SK-N-SH (cell line): ENCODE measurements around the gene SACM1L. TPM values are rescaled to one million over a fixed set of nuclear protein-coding genes. Genes with fewer than 3 reads are reported as not detected.

Source experiments
- CTCF ChIA-PET: fragments of 300-600, 350-600 bp; formaldehyde crosslinking; extraction: SDS; loops from one replicate; lab custom pipeline; 2021; lab: Yijun Ruan, JAX
- POLR2A ChIA-PET: fragments of 350-600 bp; sonication (Branson Sonifier 250); formaldehyde crosslinking; extraction: SDS; loops from one replicate; lab custom pipeline; 2020; ENCODE audit warnings: antibody characterized with exemption, inconsistent platforms; lab: Yijun Ruan, JAX
- DNase-seq: peaks from one replicate; pipeline ENCODE4 v3.0.0; 2012
- H2AFZ ChIP-seq: fragments of 200-600 bp; sonication (generic); 2 replicates; pipeline ENCODE4 v1.8.1; 2016; ENCODE audit warnings: antibody characterized with exemption, mild to moderate bottlenecking, low read depth
- H3F3A ChIP-seq: fragments of 200-600 bp; sonication (generic); replicated peaks from 2 replicates; pipeline ENCODE3; 2016; ENCODE audit warnings: antibody characterized with exemption, mild to moderate bottlenecking; ENCODE audit not compliant: insufficient read depth
- H3K27ac ChIP-seq, 2 experiments: fragments of 200-500 bp in 1 of 2; fragments of 200-600 bp in 1 of 2; sonication (Bioruptor generic) in 1 of 2; sonication (generic), shearing (Covaris generic) in 1 of 2; 2 replicates each; pipeline versions ENCODE4 v1.5.1 to v1.6.1; 2014 to 2016; ENCODE audit warnings: low read depth in 2 of 2, inconsistent platforms in 1 of 2, low read length in 1 of 2, mild to moderate bottlenecking in 1 of 2, mixed read lengths in 1 of 2
- H3K27me3 ChIP-seq: fragments of 200-600 bp; sonication (generic), shearing (Covaris generic); 2 replicates; pipeline ENCODE4 v1.6.1; 2016; ENCODE audit warnings: mixed run types; ENCODE audit not compliant: insufficient read depth
- H3K36me3 ChIP-seq, 2 experiments: fragments of 200-500 bp in 1 of 2; fragments of 200-600 bp in 1 of 2; sonication (Bioruptor generic) in 1 of 2; sonication (generic) in 1 of 2; replicated peaks in 1 of 2; 2 replicates each; pipeline versions ENCODE3 to v1.5.1; 2014 to 2016; ENCODE audit warnings: low read length in 1 of 2, mild to moderate bottlenecking in 1 of 2; ENCODE audit not compliant: insufficient read depth in 2 of 2, control insufficient read depth in 1 of 2
- H3K4me1 ChIP-seq, 2 experiments: fragments of 200-500 bp in 1 of 2; fragments of 200-600 bp in 1 of 2; sonication (Bioruptor generic) in 1 of 2; sonication (generic), shearing (Covaris generic) in 1 of 2; 2 replicates each; pipeline versions ENCODE4 v1.5.1 to v1.6.1; 2014 to 2016; ENCODE audit warnings: low read depth in 1 of 2, low read length in 1 of 2, mixed run types in 1 of 2; ENCODE audit not compliant: insufficient read depth in 2 of 2, control insufficient read depth in 1 of 2
- H3K4me2 ChIP-seq: fragments of 200-600 bp; sonication (generic), shearing (Covaris generic); 2 replicates; pipeline ENCODE4 v1.6.1; 2017; ENCODE audit warnings: mixed run types
- H3K4me3 ChIP-seq, 2 experiments: fragments of 200-500 bp in 1 of 2; fragments of 200-600 bp in 1 of 2; sonication (Bioruptor generic) in 1 of 2; sonication (generic), shearing (Covaris generic) in 1 of 2; 2 replicates each; pipeline versions ENCODE4 v1.5.1 to v1.8.1; 2014 to 2016; ENCODE audit warnings: low read depth in 2 of 2, inconsistent platforms in 1 of 2, low read length in 1 of 2, mild to moderate bottlenecking in 1 of 2, mixed read lengths in 1 of 2, moderate library complexity in 1 of 2
- H3K79me2 ChIP-seq: fragments of 200-600 bp; sonication (generic); 2 replicates; pipeline ENCODE4 v1.8.1; 2017; ENCODE audit warnings: mild to moderate bottlenecking; ENCODE audit not compliant: insufficient read depth
- H3K9ac ChIP-seq: fragments of 200-600 bp; sonication (generic); 2 replicates; pipeline ENCODE4 v1.6.1; 2017; ENCODE audit warnings: mixed run types
- H3K9me2 ChIP-seq: fragments of 200-600 bp; sonication (generic); 2 replicates; pipeline ENCODE4 v1.6.1; 2017; ENCODE audit warnings: mixed run types
- H3K9me3 ChIP-seq: fragments of 200-600 bp; sonication (generic); 2 replicates; pipeline ENCODE4 v1.6.1; 2017; ENCODE audit warnings: mixed run types, mild to moderate bottlenecking, moderate library complexity
- H4K20me1 ChIP-seq: fragments of 200-600 bp; sonication (generic); 2 replicates; pipeline ENCODE4 v1.6.1; 2017; ENCODE audit warnings: mild to moderate bottlenecking, mixed run types; ENCODE audit not compliant: insufficient read depth
- FOXM1 ChIP-seq: IDR thresholded peaks from 2 replicates; pipeline ENCODE4 v1.4.0; 2012; ENCODE audit warnings: low read depth, mild to moderate bottlenecking
- GABPA ChIP-seq: IDR thresholded peaks from 2 replicates; pipeline ENCODE4 v1.4.0; 2012; ENCODE audit warnings: low read depth, mild to moderate bottlenecking
- MAX ChIP-seq: IDR thresholded peaks from 2 replicates; pipeline ENCODE4 v1.4.0; 2012; ENCODE audit warnings: low read depth
- MXI1 ChIP-seq: IDR thresholded peaks from 2 replicates; pipeline ENCODE4 v1.6.1; 2012; ENCODE audit warnings: mild to moderate bottlenecking, low read depth, low read length, improper control_type of control experiment
- NFIC ChIP-seq: IDR thresholded peaks from 2 replicates; pipeline ENCODE4 v1.4.0; 2012; ENCODE audit warnings: borderline replicate concordance
- PBX3 ChIP-seq: IDR thresholded peaks from 2 replicates; pipeline ENCODE4; 2012
- RAD21 ChIP-seq: IDR thresholded peaks from 2 replicates; pipeline ENCODE4 v1.6.1; 2012; ENCODE audit warnings: mild to moderate bottlenecking, low read length
- RCOR1 ChIP-seq: fragments of 150-350 bp; IDR thresholded peaks from 2 replicates; pipeline ENCODE4 v1.6.1; 2017; ENCODE audit warnings: antibody characterized with exemption, low read length
- RFX5 ChIP-seq: IDR thresholded peaks from 2 replicates; pipeline ENCODE4 v1.6.1; 2012; ENCODE audit warnings: mild to moderate bottlenecking, improper control_type of control experiment, low read length
- RXRA ChIP-seq: IDR thresholded peaks from 2 replicates; pipeline ENCODE4 v1.4.0; 2012; ENCODE audit warnings: low read depth, mild to moderate bottlenecking, borderline replicate concordance
- SIN3A ChIP-seq: IDR thresholded peaks from 2 replicates; pipeline ENCODE4 v1.6.1; 2012; ENCODE audit warnings: low read depth, mild to moderate bottlenecking, low read length, moderate library complexity, borderline replicate concordance
- TAF1 ChIP-seq: IDR thresholded peaks from 2 replicates; pipeline ENCODE4 v1.6.1; 2012; ENCODE audit warnings: low read depth, mild to moderate bottlenecking, low read length, moderate library complexity, borderline replicate concordance
- TCF12 ChIP-seq: IDR thresholded peaks from 2 replicates; pipeline ENCODE4 v1.4.0; 2012
- TEAD4 ChIP-seq: IDR thresholded peaks from 2 replicates; pipeline ENCODE4 v1.4.0; 2012; ENCODE audit warnings: mild to moderate bottlenecking, borderline replicate concordance; ENCODE audit not compliant: insufficient read depth
- USF1 ChIP-seq: IDR thresholded peaks from 2 replicates; pipeline ENCODE4 v1.4.0; 2012; ENCODE audit warnings: low read depth, borderline replicate concordance
- YY1 ChIP-seq: IDR thresholded peaks from 2 replicates; pipeline ENCODE4 v1.4.0; 2012; ENCODE audit warnings: low read depth, mild to moderate bottlenecking
- ZBTB33 ChIP-seq: IDR thresholded peaks from 2 replicates; pipeline ENCODE4 v1.4.0; 2012; ENCODE audit warnings: low read depth, borderline replicate concordance
- WGBS: methylation state at CpG from one replicate; pipeline ENCODE4 v1.1.6; 2017; ENCODE audit warnings: low lambda C conversion rate; 5-methylcytosine and 5-hydroxymethylcytosine counted together
- polyA plus RNA-seq, 3 experiments: library from polyadenylated mRNA; depleted of rRNA; stranded (reverse); fragments of >200 nt; gene quantifications; 2 replicates each; pipeline ENCODE4 v1.2.3, GENCODE V29; 2012

The SACM1L gene
- polyA plus RNA-seq, 1 of the 3 experiments (the other 2 are of a cell fraction): 11.2 TPM

- WGBS: 81% methylated on average over 2 of the region's 2 CpGs
- peaks cover 0 to 9% of the 10 kb centered on the region in 2 experiments; a peak in 1 of 4 replicates for H3K4me1 ChIP-seq
These were observed 6.9 kb upstream of the SACM1L start for GRCh38 chr3:45682311-45682710.

GRCh38 chr3:45682786-45683185 is 6.4 kb upstream of the SACM1L start:
- no peak for DNase-seq
- Histone ChIP-seq H3F3A (peaks cover 4% of the 10 kb centered on the region), H3K9me2 (no peaks in the 10 kb centered on the region), H3K9me3 (no peaks in the 10 kb centered on the region), H3K4me1 (peaks cover 0 to 9% of the 10 kb centered on the region in 2 experiments; a peak in 2 of 4 replicates), H2AFZ (no peak overlapping the region), H3K4me3 (no peak overlapping the region), H3K79me2 (no peaks in the 10 kb centered on the region), H3K36me3 (peaks cover 13 to 27% of the 10 kb centered on the region in 2 experiments), H3K27ac (peak overlapping the region in 1 of 2 experiments; percentile 12; a peak in 1 of 4 replicates), H3K4me2 (no peak overlapping the region), H3K27me3 (no peaks in the 10 kb centered on the region), H4K20me1 (no peaks in the 10 kb centered on the region), H3K9ac (no peak overlapping the region)
- TF ChIP-seq FOXM1: no peak
- no peak for TF ChIP-seq MXI1
- no peak for TF ChIP-seq YY1
- TF ChIP-seq TCF12: no peak
- TF ChIP-seq RXRA: no peak
- TF ChIP-seq RCOR1: no peak
- no peak for TF ChIP-seq TEAD4
- no peak for TF ChIP-seq SIN3A
- no peak for TF ChIP-seq USF1
- no peak for TF ChIP-seq ZBTB33
- TF ChIP-seq GABPA: no peak
- no peak for TF ChIP-seq PBX3
- no peak for TF ChIP-seq RAD21
- TF ChIP-seq MAX: no peak
- no peak for TF ChIP-seq RFX5
- no peak for TF ChIP-seq TAF1
- 78% methylated on average over 5 of the region's 5 CpGs for WGBS
- ChIA-PET POLR2A (no interaction called here), CTCF (interaction anchor here (1.1 kb wide), 1 partner anchor 17 kb away, joined by 4 read pairs; no protein-coding TSS in a partner anchor)

More at GRCh38 chr3:45682311-45682710, 6.9 kb upstream of the SACM1L start:
- no peak overlapping the region for H3K4me2 ChIP-seq
- H3K9me3 ChIP-seq: no peaks in the 10 kb centered on the region
- H3K27me3 ChIP-seq: no peaks in the 10 kb centered on the region
- H3K79me2 ChIP-seq: no peaks in the 10 kb centered on the region
- TF ChIP-seq NFIC: no peak
- TF ChIP-seq, all 33 proteins: peak for 0
- H3K36me3 ChIP-seq: peaks cover 18 to 32% of the 10 kb centered on the region in 2 experiments
- H3K9me2 ChIP-seq: no peaks in the 10 kb centered on the region
- CTCF ChIA-PET: interaction anchor here (1.1 kb wide), 1 partner anchor 16 kb away, joined by 4 read pairs; no protein-coding TSS in a partner anchor
- H4K20me1 ChIP-seq: no peaks in the 10 kb centered on the region
- DNase-seq: peak; percentile 54
- POLR2A ChIA-PET: no interaction called here
- no peak overlapping the region for H3K4me3 ChIP-seq
- H3F3A ChIP-seq: no peaks in the 10 kb centered on the region
- no peak overlapping the region for H2AFZ ChIP-seq
- H3K27ac ChIP-seq: peak overlapping the region in 1 of 2 experiments; percentile 12; a peak in 2 of 4 replicates
- H3K9ac ChIP-seq: no peak overlapping the region
